ENCODE measurements around the gene TH. TPM values are rescaled to one million over a fixed set of nuclear protein-coding genes. Genes with fewer than 3 reads are reported as not detected.

The TH gene
- total and polyA plus RNA-seq, 2 donors (not counting 1 experiment from before 2014, with no cell fraction given), result not detected

- H3K27me3 ChIP-seq (replicated peaks in 1 of 4; ENCODE audit: control extremely low read depth in 1 of 4, control insufficient read depth in 3 of 4, insufficient read depth in 4 of 4, low read length in 3 of 4), result no peaks in the 10 kb centered on the region
- H4K20me1 ChIP-seq (ENCODE audit: control insufficient read depth, insufficient read depth, low read length, poor library complexity, severe bottlenecking), result no peaks in the 10 kb centered on the region
- no peak overlapping the region for H3K27ac ChIP-seq (ENCODE audit: low read length in 2 of 2)
- no peak overlapping the region for H3K27ac Mint-ChIP-seq
- no peak for ATAC-seq (ENCODE audit: low read depth)
- H3K4me1 ChIP-seq (ENCODE audit: control insufficient read depth in 2 of 2, insufficient read depth in 2 of 2, low read length in 2 of 2), result no peaks in the 10 kb centered on the region
- no peak overlapping the region for H3K4me3 Mint-ChIP-seq
- no peaks in the 10 kb centered on the region for H3K79me2 ChIP-seq (ENCODE audit: control insufficient read depth, insufficient read depth, low read length)
- no peak overlapping the region for H3K4me3 ChIP-seq (ENCODE audit: control extremely low read depth in 1 of 5, extremely low read depth in 1 of 5, insufficient read depth in 1 of 5, low read depth in 2 of 5, low read length in 4 of 5)
- no peak overlapping the region for H3K9ac ChIP-seq (ENCODE audit: low read length)
- H2AFZ ChIP-seq (ENCODE audit: insufficient read depth, low read depth, low read length, poor library complexity, severe bottlenecking), result no peak overlapping the region
- no peak for TF ChIP-seq CTCF (IDR thresholded peaks at IDR 0.05)
- TF ChIP-seq EZH2 (IDR thresholded peaks at IDR 0.05; ENCODE audit: borderline replicate concordance, insufficient read depth, low read depth, low read length, poor library complexity, severe bottlenecking), result no peak
- CTCF ChIA-PET, result interaction anchor here (0.6 kb wide), 1 partner anchor 1661 kb away, joined by 3 read pairs; no protein-coding TSS in a partner anchor
- H3K36me3 ChIP-seq (replicated peaks in 1 of 2; ENCODE audit: control extremely low read depth in 1 of 2, control insufficient read depth in 1 of 2, extremely low read depth in 1 of 2, insufficient read depth in 2 of 2, low read length in 1 of 2), result no peaks in the 10 kb centered on the region
- no peaks in the 10 kb centered on the region for H3K9me3 Mint-ChIP-seq (ENCODE audit: insufficient read depth)
- H3K27me3 Mint-ChIP-seq, result peaks cover 16% of the 10 kb centered on the region
- no peak overlapping the region for H3K4me2 ChIP-seq (replicated peaks; ENCODE audit: low read depth, low read length, poor library complexity, severe bottlenecking)
- H3K4me1 Mint-ChIP-seq, result peaks cover 3% of the 10 kb centered on the region
- H3K9me3 ChIP-seq (ENCODE audit: control extremely low read depth in 1 of 3, control insufficient read depth in 2 of 3, insufficient read depth in 1 of 3, low read length in 2 of 3), result peaks cover 0 to 3% (median 0%) of the 10 kb centered on the region in 3 donors
- whole genome bisulfite sequencing (ENCODE audit: insufficient coverage), result 93% methylated on average over 31 of the region's 32 CpGs
- no peak for DNase-seq
- POLR2A ChIA-PET, result no interaction called here
- intact Hi-C loops (cut with micrococcal nuclease), result no loop called here
These were observed 57.0 kb downstream of the TH start for GRCh38 chr11:2114430-2115241.

Small RNA genes within 50 kb of the gene (small RNA-seq; reads per million reads assigned to genes)
- not detected for gene MIR4686 (ENCODE audit: insufficient read length, low read depth, low replicate concordance)
- not detected for gene MIR483 (ENCODE audit: insufficient read length, low read depth, low replicate concordance)

Other genes starting within 250 kb of the TH start
- gene MRPL23, start 224.5 kb downstream of the TH start, total RNA-seq, result 44.7 and 47.8 TPM in 2 replicates
- 63.2 and 64.8 TPM in 2 replicates for gene MRPL23, start 224.5 kb downstream of the TH start, polyA plus RNA-seq
- not detected in 2 replicates for gene H19, start 174.0 kb downstream of the TH start, total RNA-seq
- gene H19, start 174.0 kb downstream of the TH start, polyA plus RNA-seq, result not detected in 2 replicates
- not detected in 2 replicates for gene IGF2, start 32.4 kb downstream of the TH start, total RNA-seq
- gene IGF2, start 32.4 kb downstream of the TH start, polyA plus RNA-seq, result not detected in 2 replicates
- gene INS, start 10.6 kb downstream of the TH start, total RNA-seq, result not detected in 2 replicates
- not detected in 2 replicates for gene INS, start 10.6 kb downstream of the TH start, polyA plus RNA-seq
- gene ASCL2, start 98.8 kb upstream of the TH start, total RNA-seq, result 2.0 and 2.2 TPM in 2 replicates
- gene ASCL2, start 98.8 kb upstream of the TH start, polyA plus RNA-seq, result 1.6 and 2.1 TPM in 2 replicates
- 21.9 and 22.8 TPM in 2 replicates for gene C11orf21, start 130.1 kb upstream of the TH start, total RNA-seq
- 38.9 and 72.4 TPM in 2 replicates for gene C11orf21, start 130.1 kb upstream of the TH start, polyA plus RNA-seq
- 22.2 and 27.1 TPM in 2 replicates for gene TSPAN32, start 130.2 kb upstream of the TH start, total RNA-seq
- gene TSPAN32, start 130.2 kb upstream of the TH start, polyA plus RNA-seq, result 75.9 and 112 TPM in 2 replicates
- gene CD81, start 205.5 kb upstream of the TH start, total RNA-seq, result 253 and 262 TPM in 2 replicates
- 361 and 380 TPM in 2 replicates for gene CD81, start 205.5 kb upstream of the TH start, polyA plus RNA-seq
- 57.5 and 59.5 TPM in 2 replicates for gene TSSC4, start 228.9 kb upstream of the TH start, total RNA-seq
- gene TSSC4, start 228.9 kb upstream of the TH start, polyA plus RNA-seq, result 49.4 and 50.5 TPM in 2 replicates